ENCODE results near the gene CLSTN2. TPM values are rescaled to one million over a fixed set of nuclear protein-coding genes. Genes with fewer than 3 reads are reported as not detected.

Gene CLSTN2
- total and polyA plus RNA-seq, 2 of the 8 experiments (the other 6 are each of a cell fraction or from before 2014, with no cell fraction given): 0.39 to 0.52 TPM

DNA sequence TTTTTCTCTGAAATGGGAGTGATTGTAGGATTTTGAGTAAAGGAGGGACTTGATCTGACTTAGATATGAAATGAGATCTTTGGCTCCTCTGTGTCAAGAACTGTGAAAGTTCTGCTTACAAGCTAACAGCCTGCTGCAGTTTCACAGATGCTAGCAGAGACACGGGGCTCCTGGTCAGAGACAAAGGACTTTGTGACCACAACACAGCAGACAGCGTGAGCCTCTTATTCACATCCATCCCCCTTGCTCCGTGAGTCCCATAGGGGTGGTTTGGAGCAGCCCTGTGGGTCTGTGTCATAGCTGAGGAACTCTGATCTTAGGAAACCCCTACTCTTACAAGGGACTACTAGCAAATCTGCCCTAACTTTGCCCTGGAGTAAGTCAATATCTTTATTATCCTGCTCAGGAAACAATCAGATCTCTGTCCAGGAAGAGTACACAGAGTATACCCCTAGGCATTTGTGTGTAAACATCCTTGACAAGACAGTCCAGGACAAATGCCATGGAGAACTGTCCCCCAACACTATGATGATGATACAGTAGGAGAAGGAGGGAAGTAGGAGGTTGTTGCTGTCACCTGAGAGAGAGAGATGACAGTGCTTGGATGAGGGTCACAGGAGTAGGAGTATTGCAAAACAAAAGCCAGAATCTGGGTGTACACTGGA lies 80.0 kb downstream of the CLSTN2 start:
- H3K23ac ChIP-seq (ENCODE audit: insufficient read length): no peak overlapping the region
- H3K4me1 ChIP-seq (replicated peaks in 1 of 4; ENCODE audit: control insufficient read depth in 3 of 4, insufficient read depth in 4 of 4, low read length in 3 of 4): no peaks in the 10 kb centered on the region
- no peak overlapping the region for H2AK5ac ChIP-seq (ENCODE audit: low read depth, low read length)
- ChIA-PET POLR2A (ENCODE audit: partially characterized antibody) (no interaction called here), CTCF (ENCODE audit: partially characterized antibody) (interaction anchor here (1.5 kb wide), 1 partner anchor 44 kb away, joined by 4 read pairs; no protein-coding TSS in a partner anchor)
- H3K18ac ChIP-seq (ENCODE audit: extremely low read depth, low read length): no peak overlapping the region
- no peaks in the 10 kb centered on the region for H4K20me1 ChIP-seq (replicated peaks in 1 of 2; ENCODE audit: control insufficient read depth in 1 of 2, insufficient read depth in 2 of 2, low read length in 2 of 2)
- 80% methylated on average over 3 of the region's 3 CpGs; no CpG with 5 or more reads in 1 of the 2 experiments for WGBS, 2 experiments (ENCODE audit: extremely low coverage in 1 of 2, insufficient coverage in 1 of 2, insufficient read length in 1 of 2, insufficient replicate concordance in 2 of 2, low coverage in 1 of 2, low lambda C conversion rate in 2 of 2, missing lambda C conversion rate in 1 of 2)
- FAIRE-seq (no peak), DNase-seq (ENCODE audit: low read depth in 1 of 2, low spot score in 2 of 2) (peak in 1 of 2 experiments; percentile 16)
- H3K9ac ChIP-seq (replicated peaks in 1 of 4; ENCODE audit: extremely low read depth in 1 of 4, low read depth in 3 of 4, low read length in 3 of 4): no peak overlapping the region
- H3K4ac ChIP-seq (replicated peaks; ENCODE audit: insufficient read length, low read depth, low read length): no peak overlapping the region
- no peak overlapping the region for H2BK120ac ChIP-seq (replicated peaks; ENCODE audit: low read depth, low read length)
- H3K14ac ChIP-seq (ENCODE audit: insufficient read length): no peak overlapping the region
- no peaks in the 10 kb centered on the region for H3K36me3 ChIP-seq (ENCODE audit: control insufficient read depth in 2 of 4, insufficient read depth in 4 of 4, low read length in 3 of 4)
- H3K56ac ChIP-seq (replicated peaks; ENCODE audit: insufficient read length, low read depth, low read length): no peak overlapping the region
- H2BK15ac ChIP-seq (ENCODE audit: low read length): no peak overlapping the region
- no peak overlapping the region for H4K91ac ChIP-seq (replicated peaks; ENCODE audit: insufficient read length, low read length)
- no peak overlapping the region for H3K27ac ChIP-seq (ENCODE audit: low read depth, low read length)
- H3K27me3 ChIP-seq (replicated peaks in 1 of 4; ENCODE audit: control insufficient read depth in 3 of 4, extremely low read depth in 1 of 4, insufficient read depth in 3 of 4, low read length in 3 of 4): no peaks in the 10 kb centered on the region
- no peaks in the 10 kb centered on the region for H3K23me2 ChIP-seq (ENCODE audit: low read depth, low read length)
- no peak overlapping the region for H4K8ac ChIP-seq (ENCODE audit: extremely low read depth, insufficient read depth, low read length)
- no peaks in the 10 kb centered on the region for H3K79me1 ChIP-seq (ENCODE audit: low read depth, low read length)
- no peak overlapping the region for H4K5ac ChIP-seq (ENCODE audit: insufficient read length, low read depth, low read length)
- no peak overlapping the region for H2BK20ac ChIP-seq (ENCODE audit: low read length)
- no peaks in the 10 kb centered on the region for H3K9me3 ChIP-seq (ENCODE audit: insufficient read depth in 2 of 2, low read depth in 1 of 2, low read length in 1 of 2)
- no peak overlapping the region for H2BK12ac ChIP-seq (ENCODE audit: low read depth, low read length)
- no peaks in the 10 kb centered on the region for H3K79me2 ChIP-seq (ENCODE audit: control insufficient read depth in 1 of 2, insufficient read depth in 2 of 2, low read length in 2 of 2)
- no peak overlapping the region for H2BK5ac ChIP-seq (ENCODE audit: low read depth, low read length)
- no peak overlapping the region for H3K4me2 ChIP-seq (ENCODE audit: insufficient read depth in 1 of 2, low read depth in 2 of 2, low read length in 2 of 2)
- no peak overlapping the region for H2AFZ ChIP-seq (ENCODE audit: low read length)
- no peak overlapping the region for H3K4me3 ChIP-seq (ENCODE audit: extremely low read depth in 1 of 4, insufficient read depth in 2 of 4, low read depth in 3 of 4, low read length in 4 of 4)
- TF ChIP-seq CREB1 (IDR thresholded peaks at IDR 0.05) (no peak), CHD1 (IDR thresholded peaks at IDR 0.05; ENCODE audit: low read depth, low read length) (no peak), POLR2AphosphoS5 (IDR thresholded peaks at IDR 0.05; ENCODE audit: low read depth, low read length) (no peak), SRF (IDR thresholded peaks at IDR 0.05; ENCODE audit: low read depth, low read length) (no peak), ATF2 (IDR thresholded peaks at IDR 0.05; ENCODE audit: low read length) (no peak), HDAC6 (IDR thresholded peaks at IDR 0.05; ENCODE audit: low read depth, low read length) (no peak), USF2 (IDR thresholded peaks at IDR 0.05; ENCODE audit: low read length) (no peak), RAD21 (IDR thresholded peaks at IDR 0.05 in 1 of 2, conservative IDR thresholded peaks at IDR 0.05 in 1 of 2; ENCODE audit: low read depth in 2 of 2, low read length in 2 of 2) (no peak), POLR2A (IDR thresholded peaks at IDR 0.05; ENCODE audit: control extremely low read depth in 1 of 2, low read depth in 2 of 2, low read length in 2 of 2) (no peak), ASH2L (IDR thresholded peaks at IDR 0.05; ENCODE audit: low read length) (no peak), E2F6 (IDR thresholded peaks at IDR 0.05) (no peak)

Measured in H1 (cell line).